OCI-LY3 (cell line): ENCODE results near the gene B3GNT2.

Experiments used
- CTCF ChIP-seq: fragments of 200-600, 300-600 bp; sonication (generic); IDR thresholded peaks from 2 replicates; pipeline ENCODE4 v1.5.1; 2014; ENCODE audit warnings: antibody characterized with exemption, low read length, low read depth
- EZH2phosphoT487 ChIP-seq: fragments of 200-600 bp; shearing (Covaris generic); IDR thresholded peaks from 2 replicates; pipeline ENCODE4 v1.6.1; 2018; ENCODE audit warnings: antibody characterized with exemption, mixed run types, low read depth

GRCh38 chr2:62204998-62205496 is 9.1 kb downstream of the B3GNT2 start:
- TF ChIP-seq CTCF (no peak), EZH2phosphoT487 (no peak)
